UCSD-AML1 (cell line): Measurements from ENCODE around the gene RPP14.
A peak's percentile ranks its signal among the peaks of the same experiment; 100 is the strongest.
"Not testable (repeated sequence)": the region's sequence is repeated elsewhere in the genome, so short reads cannot be mapped to it uniquely, and the experiment has no call there.

Experiments
- DNase-seq: peaks from one replicate; lab custom pipeline; 2025; ENCODE audit not compliant: unreplicated experiment; lab: John Stamatoyannopoulos, UW

RPP14 gene

GRCh38 chr3:58331593-58332152, 25.6 kb downstream of the RPP14 start:
- no peak for DNase-seq

GRCh38 chr3:58332575-58333188, 26.6 kb downstream of the RPP14 start, which contains the start of gene PXK:
PXK (plus strand) TSS chr3:58332892; CDS start chr3:58332989, 97 bp downstream.
- peak; percentile 86 for DNase-seq

DNA sequence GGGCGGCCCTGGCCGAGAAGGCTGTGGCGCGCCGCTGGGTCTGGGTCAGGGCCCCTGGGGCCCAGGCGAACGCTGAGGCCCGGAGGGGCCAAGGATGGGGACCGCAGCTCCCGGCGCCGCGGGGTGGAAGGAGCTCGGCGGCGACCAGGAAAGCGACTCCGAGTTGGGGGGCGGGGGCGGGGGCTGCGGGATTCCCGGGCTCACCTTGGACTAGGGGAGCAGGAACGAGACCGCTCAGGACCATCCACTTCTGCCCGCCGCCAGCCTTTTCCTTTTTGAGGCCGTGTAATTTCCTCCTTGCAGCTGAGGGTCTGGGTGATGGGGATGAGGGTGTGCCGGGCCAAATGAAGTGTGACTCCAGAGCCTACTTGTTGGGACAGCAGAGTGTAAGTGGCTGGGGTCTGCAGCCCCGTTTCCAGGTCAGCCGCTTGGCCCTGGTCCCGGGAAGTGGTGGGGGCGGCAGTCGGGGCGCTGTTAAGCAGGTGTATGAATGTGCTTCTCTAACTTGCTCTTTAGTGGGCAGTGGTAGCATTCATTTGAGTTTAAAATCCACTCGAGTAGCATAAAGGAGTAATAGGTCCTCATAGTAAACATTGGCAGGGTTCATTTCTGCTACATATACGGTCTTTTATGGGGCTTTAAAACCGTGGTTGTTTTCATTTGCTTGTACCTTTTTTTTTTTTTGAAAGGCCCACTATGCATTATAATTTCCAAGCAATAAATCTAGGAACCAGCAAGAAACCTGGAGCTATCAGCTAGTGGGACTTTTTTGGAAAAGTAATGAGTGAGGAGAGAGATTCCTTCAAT, 27.4 kb downstream of the RPP14 start:
- DNase-seq: peak; percentile 54

DNA sequence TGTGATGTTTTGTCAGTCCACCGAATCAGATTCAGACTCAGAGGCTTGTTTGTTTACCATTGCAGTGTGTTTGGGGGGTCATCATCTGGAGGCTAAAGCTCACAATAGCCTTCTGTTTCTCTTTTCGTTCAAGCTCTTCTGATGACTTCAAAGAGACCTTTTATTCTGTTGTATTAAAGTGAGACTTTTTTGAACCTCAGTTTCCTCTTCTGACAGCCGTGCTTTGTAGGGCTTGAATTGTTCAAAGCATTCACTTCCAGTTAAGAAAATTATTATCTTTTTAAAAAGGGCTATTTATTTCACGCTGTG, 27.9 kb downstream of the RPP14 start:
- no peak for DNase-seq

DNA sequence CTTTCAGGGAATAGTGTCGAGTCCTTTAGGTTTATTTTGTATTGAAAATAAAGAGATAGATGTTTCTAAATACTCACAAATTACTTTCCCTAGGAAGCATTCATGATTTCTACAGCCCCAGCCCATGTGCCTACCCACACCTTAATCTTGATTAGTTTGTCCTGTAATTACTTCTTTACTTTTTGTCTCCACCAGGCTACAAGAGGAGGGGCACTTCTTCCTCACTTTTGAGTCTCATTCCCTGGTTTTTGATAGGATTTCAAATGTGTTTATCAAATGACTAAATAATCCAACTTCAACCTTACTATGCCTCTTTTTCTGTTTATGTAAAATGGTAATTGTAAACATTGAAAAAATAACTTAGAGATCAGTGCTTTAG, 28.4 kb downstream of the RPP14 start:
- DNase-seq: no peak

GRCh38 chr3:58335652-58335947, 29.6 kb downstream of the RPP14 start:
- no peak for DNase-seq

DNA sequence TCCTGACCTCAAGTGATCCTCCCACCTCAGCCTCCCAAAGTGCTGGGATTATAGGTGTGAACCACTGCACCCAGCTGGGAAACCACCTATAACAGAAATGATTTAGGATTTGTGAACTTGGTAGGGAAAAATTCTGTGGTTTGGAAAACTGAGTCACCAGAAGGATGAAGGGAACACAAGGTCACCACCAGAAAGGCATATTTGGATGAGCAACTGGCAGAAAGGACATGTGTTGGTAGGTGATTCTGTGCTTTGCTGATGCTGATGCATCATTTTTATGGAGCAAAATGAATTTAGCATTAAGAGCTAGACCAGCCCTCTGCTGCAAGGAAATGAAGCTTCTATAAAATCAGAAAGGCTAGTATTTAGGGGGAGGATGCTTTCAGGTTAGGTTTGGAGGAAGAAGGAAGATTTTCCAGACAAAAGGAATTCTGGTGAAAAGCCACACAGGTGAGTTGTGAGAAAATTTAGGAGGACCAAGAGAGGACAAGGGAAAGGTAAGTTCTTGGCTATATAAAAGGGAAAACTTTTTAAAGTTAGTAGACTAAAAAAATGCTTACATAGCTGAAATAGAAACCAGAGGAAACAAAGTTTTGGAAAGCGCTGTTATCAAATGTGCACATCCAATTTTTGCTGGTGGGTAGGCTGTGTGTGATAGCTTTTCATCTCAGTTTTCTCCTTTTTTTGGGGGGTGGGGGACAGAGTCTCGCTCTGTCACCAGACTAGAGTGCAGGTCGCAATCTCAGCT, 30.3 kb downstream of the RPP14 start:
- DNase-seq: no peak

DNA sequence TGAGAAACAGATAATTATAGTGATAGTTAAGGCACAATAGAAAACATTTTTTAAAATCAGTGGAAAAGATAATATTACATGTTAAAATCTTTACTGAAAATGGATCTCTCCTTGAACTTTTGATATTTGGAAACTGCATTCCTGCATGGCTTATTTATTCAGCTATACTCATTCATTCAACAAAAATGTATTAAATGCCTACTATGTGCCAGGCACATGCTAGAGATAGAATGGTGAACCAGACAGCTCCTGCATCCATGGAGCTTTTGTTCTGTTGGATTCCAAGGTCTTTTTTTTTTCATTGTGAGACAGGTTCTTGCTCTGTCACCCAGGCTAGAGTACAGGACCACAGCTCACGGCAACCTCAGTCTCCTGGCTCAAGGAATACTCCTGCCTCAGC, 31.1 kb downstream of the RPP14 start:
- no peak for DNase-seq

- DNase-seq: not testable (repeated sequence)
Measured at GRCh38 chr3:58339146-58339545, 33.1 kb downstream of the RPP14 start.

GRCh38 chr3:58340594-58341244, 34.7 kb downstream of the RPP14 start:
- DNase-seq: no peak

DNA sequence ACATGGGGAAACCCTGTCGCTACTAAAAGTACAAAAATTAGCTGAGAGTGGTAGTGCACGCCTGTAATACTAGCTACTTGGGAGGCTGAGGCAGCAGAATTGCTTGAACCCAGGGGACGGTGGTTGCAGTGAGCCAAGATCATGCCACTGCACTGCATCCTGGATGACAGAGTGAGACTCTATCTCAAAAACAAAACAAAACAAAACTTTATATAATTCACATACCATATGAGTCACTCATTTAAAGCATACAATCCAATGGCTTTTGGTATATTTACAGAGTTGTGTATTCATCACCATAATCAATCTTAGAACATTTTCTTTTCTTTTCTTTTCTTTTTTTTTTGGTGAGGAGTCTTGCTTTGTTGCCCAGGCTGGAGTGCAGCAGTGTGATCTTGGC, 35.3 kb downstream of the RPP14 start:
- DNase-seq: no peak

DNA sequence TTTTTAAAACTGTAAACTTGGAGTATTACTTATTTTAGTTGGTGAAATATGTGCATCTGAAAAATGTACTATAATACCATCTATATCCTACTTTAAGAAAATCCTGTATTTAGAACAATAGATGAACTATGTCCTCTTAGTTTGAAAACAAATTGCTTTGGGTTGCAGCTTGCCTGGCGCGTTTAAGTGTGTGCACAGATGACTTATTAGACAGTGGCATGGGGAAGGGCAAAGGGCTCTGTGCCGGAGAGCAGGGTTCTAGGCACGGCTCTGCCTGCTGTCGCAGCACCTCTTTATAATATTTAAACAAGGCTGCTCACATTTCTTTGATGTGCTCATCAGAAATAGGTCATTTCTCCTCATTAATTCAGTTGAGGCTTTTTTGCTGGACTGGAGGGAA, 36.6 kb downstream of the RPP14 start:
- DNase-seq: no peak

- no peak for DNase-seq
Measured at GRCh38 chr3:58345457-58345856, 39.4 kb downstream of the RPP14 start.

GRCh38 chr3:58346368-58346767, 40.3 kb downstream of the RPP14 start:
- no peak for DNase-seq

GRCh38 chr3:58347984-58348383, 41.9 kb downstream of the RPP14 start:
- DNase-seq: no peak

- DNase-seq: no peak
Measured at GRCh38 chr3:58349792-58350626, 44.0 kb downstream of the RPP14 start.

GRCh38 chr3:58350627-58351013, 44.6 kb downstream of the RPP14 start:
- DNase-seq: no peak

DNA sequence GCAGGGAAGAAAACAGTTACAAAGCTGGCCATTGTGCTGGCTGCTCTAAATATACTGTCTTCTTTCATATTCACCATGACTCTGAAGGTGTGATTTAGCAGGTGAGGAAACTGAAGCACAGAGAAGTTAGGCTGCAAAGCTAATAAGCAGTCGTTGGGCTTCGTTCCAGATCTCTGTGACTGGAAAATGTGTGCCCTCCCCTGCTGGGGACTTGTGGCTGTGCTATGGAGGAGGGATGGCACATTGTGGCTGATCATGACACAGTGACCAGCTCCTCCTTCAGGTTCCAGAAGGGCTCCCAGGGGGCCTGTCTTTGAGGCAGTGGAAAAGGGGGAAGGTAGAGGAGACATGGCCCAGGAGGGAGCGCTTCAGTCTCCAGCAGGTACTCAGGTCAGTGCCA, 45.9 kb downstream of the RPP14 start:
- peak; percentile 29 for DNase-seq

- no peak for DNase-seq
Measured at GRCh38 chr3:58352626-58353025, 46.6 kb downstream of the RPP14 start.

DNA sequence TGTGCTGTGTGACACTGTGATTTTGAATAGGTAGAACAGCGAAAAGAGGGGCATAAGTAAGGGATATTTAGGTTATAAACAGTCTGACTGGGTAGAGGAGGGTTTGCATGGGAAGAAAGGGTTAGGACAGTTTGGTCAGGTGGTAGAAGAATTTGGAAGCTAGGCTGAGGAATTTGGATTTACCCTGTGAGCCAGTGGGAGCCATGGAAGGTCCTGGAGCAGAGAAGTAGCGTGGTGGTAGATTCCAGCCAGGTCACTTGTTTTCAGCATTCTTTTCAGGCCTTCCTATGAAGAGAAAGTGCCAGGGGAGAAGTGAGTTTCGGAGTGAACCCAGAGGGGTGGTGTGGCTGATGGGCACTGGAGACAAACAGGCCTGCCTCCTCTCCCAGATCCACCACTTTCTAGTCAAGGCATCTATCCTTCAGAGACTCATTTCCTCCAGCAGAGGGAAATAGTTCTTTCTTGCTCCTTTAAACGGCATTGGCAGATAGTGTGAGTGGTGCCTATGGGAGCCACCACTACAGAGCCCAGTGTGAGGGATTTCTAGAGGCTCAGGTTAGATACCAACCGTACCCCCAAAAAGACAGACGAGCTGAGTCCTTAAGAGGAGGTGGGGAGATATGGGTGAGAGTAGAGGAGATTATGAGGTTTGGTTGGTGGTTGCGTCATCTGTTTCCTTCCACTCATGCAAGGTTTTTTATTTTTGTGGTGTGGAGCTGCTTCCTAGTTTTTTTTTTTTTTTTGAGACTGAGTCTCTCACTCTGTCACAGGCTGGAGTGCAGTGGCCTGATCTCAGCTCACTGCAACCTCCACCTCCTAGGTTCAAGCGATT, 47.9 kb downstream of the RPP14 start:
- DNase-seq: peak; percentile 48
